ENCODE results near the gene NMNAT2. TPM values are rescaled to one million over a fixed set of nuclear protein-coding genes. Genes with fewer than 3 reads are reported as not detected.

The NMNAT2 gene
- total and polyA plus RNA-seq, 7 donors: 0.04 to 0.61 (median 0.38) TPM

DNA sequence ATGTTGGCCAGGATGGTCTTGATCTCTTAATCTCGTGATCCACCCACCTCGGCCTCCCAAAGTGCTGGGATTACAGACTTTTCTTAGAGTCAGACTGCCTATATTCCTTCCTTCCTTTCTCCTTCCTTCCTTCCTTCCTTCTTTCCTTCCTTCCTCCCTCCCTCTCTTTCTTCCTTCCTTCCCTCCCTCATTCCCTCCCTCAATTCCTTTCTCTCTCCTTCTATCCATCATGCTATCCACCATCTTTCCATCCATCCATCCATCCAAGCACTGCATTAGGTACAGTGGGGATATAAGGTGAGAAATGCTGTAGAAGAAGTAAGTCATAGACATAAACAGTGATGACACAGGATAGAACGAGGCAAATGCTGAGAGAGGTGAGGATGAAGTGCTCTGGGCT, 218.9 kb downstream of the NMNAT2 start:
- Histone ChIP-seq H3K27ac (no peak overlapping the region), H3K27me3 (ENCODE audit: insufficient read depth in 3 of 3, low read length in 2 of 3) (peaks cover 0 to 7% (median 0%) of the 10 kb centered on the region in 3 donors), H3K36me3 (ENCODE audit: insufficient read depth in 1 of 2, low read depth in 1 of 2) (no peaks in the 10 kb centered on the region), H3K4me3 (no peak overlapping the region), H3K9me3 (no peaks in the 10 kb centered on the region), H3K4me1 (no peaks in the 10 kb centered on the region)
- 84 to 93% (median 89%) methylated on average over 3 of the region's 3 CpGs for WGBS, 3 donors
- ATAC-seq: no peak
- intact Hi-C loops (cut with DNase I): no loop called here
- no peak for DNase-seq
- TF ChIP-seq, protein P1, sequence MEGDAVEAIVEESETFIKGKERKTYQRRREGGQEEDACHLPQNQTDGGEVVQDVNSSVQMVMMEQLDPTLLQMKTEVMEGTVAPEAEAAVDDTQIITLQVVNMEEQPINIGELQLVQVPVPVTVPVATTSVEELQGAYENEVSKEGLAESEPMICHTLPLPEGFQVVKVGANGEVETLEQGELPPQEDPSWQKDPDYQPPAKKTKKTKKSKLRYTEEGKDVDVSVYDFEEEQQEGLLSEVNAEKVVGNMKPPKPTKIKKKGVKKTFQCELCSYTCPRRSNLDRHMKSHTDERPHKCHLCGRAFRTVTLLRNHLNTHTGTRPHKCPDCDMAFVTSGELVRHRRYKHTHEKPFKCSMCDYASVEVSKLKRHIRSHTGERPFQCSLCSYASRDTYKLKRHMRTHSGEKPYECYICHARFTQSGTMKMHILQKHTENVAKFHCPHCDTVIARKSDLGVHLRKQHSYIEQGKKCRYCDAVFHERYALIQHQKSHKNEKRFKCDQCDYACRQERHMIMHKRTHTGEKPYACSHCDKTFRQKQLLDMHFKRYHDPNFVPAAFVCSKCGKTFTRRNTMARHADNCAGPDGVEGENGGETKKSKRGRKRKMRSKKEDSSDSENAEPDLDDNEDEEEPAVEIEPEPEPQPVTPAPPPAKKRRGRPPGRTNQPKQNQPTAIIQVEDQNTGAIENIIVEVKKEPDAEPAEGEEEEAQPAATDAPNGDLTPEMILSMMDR (IDR thresholded peaks at IDR 0.05): no peak

DNA sequence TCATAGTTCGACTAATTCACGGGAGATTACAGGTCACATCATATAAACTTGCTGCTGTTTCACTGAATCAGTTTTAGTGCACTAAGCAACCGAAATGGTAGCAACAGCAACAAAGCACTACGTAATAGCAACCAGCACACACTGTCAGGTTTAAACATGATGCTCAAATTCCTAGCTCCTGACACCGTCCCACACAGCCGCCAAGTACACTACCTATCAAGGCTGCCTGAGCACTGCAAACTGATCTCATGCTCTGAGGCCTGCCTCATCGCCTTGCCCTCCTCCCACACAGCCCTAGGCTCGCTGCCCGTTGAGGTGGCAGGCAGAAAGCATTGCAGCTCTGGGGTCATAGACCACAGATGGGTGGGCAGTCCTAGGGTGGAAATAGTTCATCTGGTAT, 219.7 kb downstream of the NMNAT2 start:
- intact Hi-C loops (cut with DNase I): no loop called here
- H3K27me3 ChIP-seq (ENCODE audit: insufficient read depth in 3 of 3, low read length in 2 of 3): peaks cover 0 to 7% (median 0%) of the 10 kb centered on the region in 3 donors
- 63 to 75% (median 73%) methylated on average over 9 of the region's 9 CpGs for WGBS, 3 donors
- H3K27ac ChIP-seq: no peak overlapping the region
- DNase-seq (peak; percentile 41 to 70), ATAC-seq (peak; percentile 36 to 95 (median 94))
- no peak overlapping the region for H3K4me3 ChIP-seq
- no peaks in the 10 kb centered on the region for H3K4me1 ChIP-seq
- TF ChIP-seq, protein P1 (IDR thresholded peaks at IDR 0.05): no peak
- no peaks in the 10 kb centered on the region for H3K36me3 ChIP-seq (ENCODE audit: insufficient read depth in 1 of 2, low read depth in 1 of 2)
- no peaks in the 10 kb centered on the region for H3K9me3 ChIP-seq

Other genes with a start within 250 kb of the NMNAT2 start
- gene LAMC2, start 232.1 kb downstream of the NMNAT2 start, total RNA-seq: 1 to 10 TPM in 1 of 4 donors, under 1 TPM in 3; 0.25 to 1.2 (median 0.76) TPM
- 1 to 10 TPM in 2 of 3 donors, under 1 TPM in 1; 0.99 to 1.3 (median 1.3) TPM for gene LAMC2, start 232.1 kb downstream of the NMNAT2 start, polyA plus RNA-seq
- gene SMG7, start 54.1 kb upstream of the NMNAT2 start, total RNA-seq: 10 to 100 TPM; 21.1 to 40.3 (median 32.1) TPM
- 10 to 100 TPM; 14.1 to 26.4 (median 22.9) TPM for gene SMG7, start 54.1 kb upstream of the NMNAT2 start, polyA plus RNA-seq
- gene NCF2, start 172.1 kb upstream of the NMNAT2 start, total RNA-seq: 1 to 10 TPM; 2.3 to 4.3 (median 3.0) TPM
- under 1 TPM; 0.51 to 0.83 (median 0.80) TPM for gene NCF2, start 172.1 kb upstream of the NMNAT2 start, polyA plus RNA-seq
- 10 to 100 TPM; 11.6 to 17.1 (median 12.7) TPM for gene ARPC5, start 217.4 kb upstream of the NMNAT2 start, total RNA-seq
- gene ARPC5, start 217.4 kb upstream of the NMNAT2 start, polyA plus RNA-seq: 10 to 100 TPM; 13.9 to 31.8 (median 16.4) TPM
- not detected for gene APOBEC4, start 234.9 kb upstream of the NMNAT2 start, total RNA-seq
- not detected for gene APOBEC4, start 234.9 kb upstream of the NMNAT2 start, polyA plus RNA-seq